IPS-NIHi7 (cell line): ENCODE data around the gene F10.
"Not testable (repeated sequence)": the region's sequence is repeated elsewhere in the genome, so short reads cannot be mapped to it uniquely, and the experiment has no call there.

Source experiments
- DNase-seq: peaks from one replicate; pipeline ENCODE4 v3.0.0; 2012; ENCODE audit warnings: mixed read lengths; ENCODE audit errors: extremely low spot score

The F10 gene

DNA sequence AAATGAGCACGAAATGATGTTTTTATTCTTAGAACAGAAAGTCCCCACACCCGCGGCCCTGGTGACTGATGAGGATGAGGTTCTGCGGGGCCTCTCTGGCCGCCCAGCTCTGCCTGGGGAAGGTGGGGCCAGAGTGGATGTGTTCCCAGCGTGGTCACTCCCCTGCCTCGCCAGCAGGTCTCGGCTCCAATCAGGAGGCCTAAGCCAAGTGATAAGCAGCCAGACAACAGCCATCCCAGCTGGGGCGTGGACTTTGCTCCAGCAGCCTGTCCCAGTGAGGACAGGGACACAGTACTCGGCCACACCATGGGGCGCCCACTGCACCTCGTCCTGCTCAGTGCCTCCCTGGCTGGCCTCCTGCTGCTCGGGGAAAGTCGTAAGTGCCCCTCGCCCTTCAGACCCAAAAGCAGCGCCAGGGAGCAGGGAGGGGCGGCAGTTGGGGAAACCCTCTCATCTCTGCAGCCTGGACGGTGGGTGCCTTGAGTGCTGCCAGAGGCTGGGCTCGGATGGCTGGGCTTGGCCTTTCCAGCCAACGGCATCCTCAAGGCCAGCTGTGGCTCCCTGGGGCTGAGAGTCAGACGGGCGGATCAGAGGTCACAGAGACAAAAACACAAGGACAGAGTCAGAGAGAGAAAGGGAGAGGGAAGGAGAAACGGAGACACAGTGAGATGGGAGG is at the start of gene F10:
F10 (plus strand) TSS at position 250 of the 676 bp plus-strand sequence; CDS start at position 307, 57 bp downstream.
- DNase-seq = peak; percentile 83

DNA sequence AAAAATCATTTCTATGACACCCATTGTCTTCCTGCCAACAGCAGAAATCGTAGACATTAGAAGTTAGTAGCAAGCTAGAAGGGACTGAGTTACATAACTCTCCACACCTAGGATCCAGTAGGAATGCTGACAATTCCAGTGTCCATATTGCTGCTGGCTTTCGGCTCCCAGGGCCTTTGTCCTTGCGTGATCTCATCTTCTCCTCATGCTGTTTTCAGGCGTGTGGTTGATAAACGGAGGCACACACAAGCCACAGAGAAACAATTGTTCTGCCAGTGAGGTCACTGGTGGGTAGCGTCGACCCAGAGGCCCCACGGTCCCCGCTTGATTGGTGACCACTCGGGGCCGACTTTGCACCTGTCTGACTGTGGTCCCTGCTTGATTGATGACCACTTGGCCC is 48.7 kb upstream of the F10 start:
- DNase-seq = no peak

DNA sequence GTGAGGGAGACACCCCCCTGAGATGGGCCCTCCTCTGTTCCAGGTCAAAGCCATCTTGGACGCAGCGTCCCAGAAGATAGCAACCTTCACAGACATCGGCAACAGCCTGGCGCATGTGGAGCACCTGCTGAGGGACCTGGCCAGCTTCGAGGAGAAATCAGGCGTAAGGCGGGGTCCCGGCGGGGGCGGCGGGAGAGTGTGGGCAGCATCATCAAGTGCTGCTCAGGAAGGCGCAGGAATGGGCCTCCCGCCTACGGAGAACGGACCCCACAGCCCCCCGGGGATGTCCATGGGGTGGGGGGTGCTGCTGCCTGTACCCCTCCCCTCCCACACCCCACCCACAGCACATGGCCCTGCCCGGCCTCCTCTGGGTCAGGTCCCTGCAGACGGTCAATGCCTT is 48.2 kb upstream of the F10 start:
- no peak for DNase-seq

DNA sequence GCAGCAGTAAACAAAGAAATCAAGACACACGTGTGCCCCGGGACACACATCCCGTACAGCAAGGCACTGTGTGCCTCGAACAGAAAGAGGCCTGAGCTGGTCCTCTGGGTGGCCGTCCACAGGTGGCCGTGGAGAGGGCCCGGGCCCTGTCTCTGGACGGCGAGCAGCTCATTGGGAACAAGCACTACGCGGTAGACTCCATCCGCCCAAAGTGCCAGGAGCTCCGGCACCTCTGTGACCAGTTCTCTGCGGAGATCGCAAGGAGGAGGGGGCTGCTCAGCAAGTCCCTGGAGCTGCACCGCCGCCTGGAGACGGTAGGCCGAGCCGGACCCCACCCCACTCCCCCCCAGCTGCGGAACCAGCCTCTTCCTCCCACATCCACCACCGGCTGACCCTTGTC is 47.7 kb upstream of the F10 start:
- no peak for DNase-seq

DNA sequence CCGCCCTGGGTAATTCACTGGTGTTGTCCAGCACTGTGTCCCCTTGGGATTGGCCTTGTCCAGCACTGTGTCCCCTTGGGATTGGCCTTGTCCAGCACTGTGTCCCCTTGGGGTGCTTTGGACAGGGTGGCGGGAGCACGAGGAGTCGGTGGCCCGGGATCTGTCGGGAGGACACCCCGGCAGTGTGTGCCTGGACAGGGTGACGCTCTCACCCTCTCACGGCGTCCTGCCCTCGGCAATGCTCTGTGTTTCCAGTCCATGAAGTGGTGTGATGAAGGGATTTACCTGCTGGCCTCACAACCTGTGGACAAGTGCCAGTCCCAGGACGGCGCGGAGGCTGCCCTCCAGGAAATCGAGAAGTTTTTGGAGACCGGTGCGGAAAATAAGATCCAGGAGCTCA is 46.9 kb upstream of the F10 start:
- DNase-seq = no peak

DNA sequence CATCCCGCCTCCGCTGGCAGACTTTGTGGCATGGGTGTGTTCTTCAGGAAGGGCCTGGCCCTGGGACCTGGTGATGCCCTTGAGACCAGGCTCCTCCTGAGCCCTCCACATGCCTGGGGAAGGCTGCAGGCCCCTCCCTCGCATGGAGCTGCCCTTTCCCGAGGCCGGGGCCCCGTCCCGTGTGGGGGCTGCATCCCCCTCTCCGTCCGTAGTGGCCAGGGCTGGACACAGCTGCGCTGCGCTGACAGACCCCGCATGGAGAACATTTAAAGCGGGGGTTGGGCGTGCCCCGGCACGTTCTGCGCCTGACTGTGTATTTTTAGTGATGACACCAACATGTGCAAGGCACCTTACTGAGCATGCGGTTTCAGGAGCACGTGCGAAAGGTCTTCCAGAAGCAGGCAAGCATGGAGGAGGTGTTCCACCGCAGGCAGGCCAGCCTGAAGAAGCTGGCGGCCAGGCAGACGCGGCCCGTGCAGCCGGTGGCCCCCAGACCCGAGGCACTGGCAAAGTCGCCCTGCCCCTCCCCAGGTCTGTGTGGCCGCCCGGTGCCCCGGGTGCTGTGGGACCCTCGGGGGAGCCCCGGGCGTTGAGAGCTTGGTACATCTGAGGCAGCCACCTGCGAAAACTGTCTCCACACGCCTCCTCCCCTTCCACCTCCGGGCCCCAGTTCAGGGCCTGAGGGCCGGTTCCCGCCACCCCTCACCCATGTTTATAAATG is 45.8 kb upstream of the F10 start:
- DNase-seq = no peak

GRCh38 chr13:113077566-113077952 is 45.0 kb upstream of the F10 start:
- no peak for DNase-seq

- DNase-seq = no peak
These were observed 44.4 kb upstream of the F10 start for GRCh38 chr13:113077953-113078901.

- DNase-seq = no peak
These were observed 43.5 kb upstream of the F10 start for GRCh38 chr13:113078902-113079780.

DNA sequence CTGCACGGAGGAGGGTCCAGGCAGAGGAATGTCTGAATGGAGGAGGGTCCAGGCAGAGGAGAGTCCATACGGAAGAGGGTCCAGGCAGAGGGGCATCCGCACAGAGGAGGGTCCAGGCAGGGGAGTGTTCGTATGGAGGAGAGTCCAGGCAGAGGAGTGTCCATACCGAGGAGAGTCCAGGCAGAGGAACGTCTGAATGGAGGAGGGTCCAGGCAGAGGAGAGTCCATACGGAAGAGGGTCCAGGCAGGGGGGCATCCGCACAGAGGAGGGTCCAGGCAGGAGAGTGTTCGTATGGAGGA is 42.9 kb upstream of the F10 start:
- not testable (repeated sequence) for DNase-seq

- DNase-seq = no peak
These were observed 42.2 kb upstream of the F10 start for GRCh38 chr13:113080361-113080831.

DNA sequence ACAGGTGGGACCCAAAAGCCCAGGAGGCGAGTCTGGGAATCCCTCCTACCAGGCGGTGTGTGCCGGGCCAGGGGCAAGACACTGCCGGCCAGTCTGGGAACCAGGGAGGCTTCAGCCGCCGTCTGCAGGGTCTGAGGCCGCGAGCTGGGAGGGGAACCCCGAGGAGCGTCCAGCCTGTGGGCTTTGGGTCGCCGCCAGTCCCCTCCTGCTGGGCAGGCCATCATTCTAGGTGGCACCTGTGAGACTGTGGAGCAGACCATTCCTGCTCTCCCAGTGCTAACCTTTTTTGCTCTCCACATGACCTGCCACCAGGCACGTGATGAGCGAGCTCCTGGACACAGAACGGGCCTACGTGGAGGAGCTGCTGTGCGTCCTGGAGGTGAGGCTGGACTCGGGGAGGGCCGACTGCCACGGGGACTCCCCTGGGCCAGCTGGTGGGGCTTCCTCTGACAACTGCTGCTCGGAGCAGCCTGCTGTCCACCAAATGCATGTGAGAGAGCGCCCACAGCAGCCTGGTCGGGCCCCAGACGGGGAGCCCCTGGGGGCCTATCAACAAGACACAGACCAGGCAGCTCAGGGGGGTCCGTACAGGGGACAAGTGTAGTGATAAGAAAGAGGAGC is 41.6 kb upstream of the F10 start:
- DNase-seq = no peak

DNA sequence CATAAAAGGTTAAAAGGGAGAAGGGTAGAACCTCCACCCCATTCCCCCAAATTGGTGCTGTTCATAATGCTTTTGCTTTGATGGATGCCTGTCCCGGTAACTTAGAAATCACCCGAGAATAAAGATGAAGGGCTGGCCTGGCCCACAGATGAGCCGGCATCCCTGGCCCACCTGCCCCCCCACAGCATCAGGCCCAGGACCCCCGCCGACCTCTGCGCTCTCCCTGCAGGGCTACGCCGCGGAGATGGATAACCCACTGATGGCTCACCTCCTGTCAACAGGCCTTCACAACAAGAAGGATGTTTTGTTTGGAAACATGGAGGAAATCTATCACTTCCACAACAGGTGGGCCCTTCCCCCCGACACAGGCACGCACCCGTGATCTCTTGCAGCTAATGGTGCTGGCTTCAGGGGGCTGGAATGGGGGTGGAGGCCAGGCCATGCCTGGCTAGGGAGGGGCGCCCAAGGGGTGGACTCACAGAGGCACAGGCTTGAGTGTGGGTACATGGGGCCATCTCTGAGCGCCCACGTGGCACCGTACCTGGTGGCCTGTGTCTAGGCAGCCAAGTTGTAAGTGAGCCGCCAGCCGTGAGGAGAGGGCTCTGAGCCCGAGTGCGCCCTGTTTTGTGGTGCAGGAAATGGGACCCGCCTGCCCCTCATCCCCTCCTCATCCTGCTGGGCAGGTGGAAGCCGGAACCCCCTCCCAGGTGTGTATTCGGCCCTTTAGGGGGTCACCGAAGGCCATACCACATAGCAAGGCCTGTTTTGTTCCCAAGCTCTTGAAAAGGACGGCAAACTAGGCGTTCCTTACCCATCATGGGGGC is 40.2 kb upstream of the F10 start:
- DNase-seq = no peak

DNA sequence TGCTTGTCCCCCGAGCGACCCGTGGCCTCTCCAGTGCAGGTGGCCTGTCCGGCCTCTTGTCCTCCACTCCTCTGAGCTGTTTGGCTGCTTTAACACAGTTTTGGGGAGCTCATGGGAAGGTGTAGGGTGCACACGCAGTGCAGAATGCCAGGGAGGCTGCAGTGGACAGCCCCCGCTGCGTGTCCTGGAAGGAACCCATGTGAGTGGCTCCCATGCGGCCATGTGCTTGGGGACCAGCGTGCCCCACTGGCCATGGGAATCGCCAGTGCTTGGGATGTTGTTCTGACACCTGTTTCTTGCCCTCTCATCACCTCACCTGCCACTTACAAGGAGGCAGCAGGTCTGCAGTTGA is 39.6 kb upstream of the F10 start:
- DNase-seq = no peak

DNA sequence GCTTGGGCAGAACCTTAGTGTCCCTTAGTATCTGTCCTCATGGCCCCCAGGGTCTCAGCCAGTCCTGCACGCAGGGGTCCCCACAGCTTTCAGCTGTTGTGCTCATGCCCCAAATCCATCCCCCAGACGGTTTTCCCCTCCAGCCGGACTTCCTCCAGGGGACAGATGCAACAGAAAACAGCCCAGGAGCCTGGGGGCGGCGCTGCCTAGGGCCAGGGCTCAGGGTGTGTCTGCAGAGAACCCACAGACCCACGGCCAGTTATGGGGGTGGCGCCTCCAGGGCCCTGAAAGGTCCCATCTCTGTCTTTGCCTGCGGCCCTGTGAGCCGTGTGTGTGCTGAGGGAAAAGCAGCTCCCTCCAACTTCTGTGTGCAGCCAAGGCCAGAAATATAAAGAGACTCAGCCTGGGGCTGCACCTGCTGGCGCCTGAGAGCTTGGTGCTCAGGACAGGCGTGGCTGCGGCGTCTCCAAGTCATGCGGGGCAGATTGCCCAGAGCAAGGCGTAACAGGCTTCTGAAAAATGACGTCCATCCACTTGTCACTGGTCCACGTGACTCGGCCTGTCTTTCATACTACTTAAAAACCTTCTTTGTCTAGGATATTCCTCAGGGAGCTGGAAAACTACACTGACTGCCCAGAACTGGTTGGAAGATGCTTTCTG is 39.1 kb upstream of the F10 start:
- DNase-seq = no peak

GRCh38 chr13:113084094-113084942 is 38.3 kb upstream of the F10 start:
- DNase-seq = no peak

DNA sequence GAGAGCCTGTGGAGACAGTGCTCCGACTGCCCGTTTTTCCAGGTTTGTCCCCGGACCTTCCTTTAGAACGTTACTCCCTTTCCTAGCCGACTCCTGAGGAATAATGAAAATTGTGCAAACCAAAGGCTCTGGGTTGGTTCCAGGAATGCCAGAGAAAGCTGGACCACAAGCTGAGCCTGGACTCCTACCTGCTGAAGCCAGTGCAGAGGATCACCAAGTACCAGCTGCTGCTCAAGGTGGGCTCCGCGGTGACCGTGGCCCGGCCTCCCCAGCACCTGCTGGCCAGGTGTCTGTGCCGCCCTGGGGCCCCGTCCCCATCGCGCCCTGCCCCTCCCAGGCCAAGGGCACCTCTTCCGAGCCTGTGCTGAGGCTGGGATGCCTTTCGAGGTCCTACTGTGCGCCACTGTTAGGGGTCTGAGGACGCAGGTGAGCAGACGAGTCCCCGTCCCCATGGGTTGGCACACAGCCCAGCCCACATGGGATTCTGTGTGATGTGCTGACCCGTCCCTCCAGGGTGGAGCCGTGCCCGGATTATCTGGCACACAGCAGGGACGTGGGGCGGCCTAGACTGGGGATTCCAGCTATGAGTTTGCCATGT is 37.6 kb upstream of the F10 start:
- no peak for DNase-seq

DNA sequence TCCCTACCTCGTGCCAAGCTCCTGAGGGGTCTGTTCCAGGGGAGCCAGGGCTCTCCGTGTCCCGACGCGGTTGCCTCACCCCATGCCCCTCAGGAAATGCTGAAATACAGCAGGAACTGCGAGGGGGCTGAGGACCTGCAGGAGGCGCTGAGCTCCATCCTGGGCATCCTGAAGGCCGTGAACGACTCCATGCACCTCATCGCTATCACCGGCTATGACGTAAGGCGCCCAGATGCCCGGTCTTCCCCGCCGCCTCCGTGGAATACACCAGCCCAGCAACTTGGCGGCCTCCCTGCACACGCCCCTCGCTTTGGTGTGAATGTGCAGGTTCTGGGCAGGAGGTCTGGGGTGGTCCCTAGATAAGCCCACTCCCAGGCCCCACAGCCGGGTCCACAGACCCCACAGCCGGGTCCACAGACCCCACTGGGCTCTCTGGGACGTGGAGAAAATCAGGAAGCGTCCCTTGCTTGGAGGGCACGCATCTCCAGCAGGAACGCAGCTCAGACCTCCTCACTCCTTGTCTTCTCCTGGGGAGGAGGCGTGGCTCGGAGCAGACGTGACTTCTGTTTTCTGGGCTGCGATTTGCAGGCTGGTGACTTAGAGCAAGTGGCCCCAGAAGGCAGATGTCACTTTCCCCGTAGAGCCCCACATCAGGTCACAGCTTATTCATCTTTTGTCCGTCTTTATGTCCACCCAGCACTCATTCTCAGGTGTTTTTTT is 36.4 kb upstream of the F10 start:
- peak; percentile 81 for DNase-seq
